C1 segment of cervical spinal cord (tissue), 14 donors: Measurements from ENCODE around the gene ELMOD2.

Experiments
- DNase-seq, 14 donors: peaks; one replicate each; lab custom pipeline; 2025; lab: John Stamatoyannopoulos, UW

ELMOD2 gene

DNA sequence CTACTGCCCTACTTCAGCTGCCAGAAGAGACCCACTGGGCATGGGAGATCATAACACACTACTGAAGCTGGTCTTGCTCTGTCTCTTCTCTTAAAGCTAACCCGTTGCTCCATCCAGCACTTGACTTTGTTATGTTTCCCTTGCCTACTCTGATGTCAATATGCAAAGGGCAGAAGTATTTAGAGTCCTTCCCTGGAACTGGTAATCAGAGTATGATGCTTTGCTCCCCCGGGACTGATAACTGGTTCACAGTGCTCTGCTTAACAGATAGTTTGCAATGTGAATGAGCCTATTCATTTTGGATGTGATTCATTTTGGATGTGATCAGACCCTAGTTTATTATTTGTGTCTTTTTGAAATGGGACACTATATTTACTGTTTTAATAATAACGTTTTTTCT lies 57.1 kb downstream of the ELMOD2 start:
- no peak for DNase-seq

DNA sequence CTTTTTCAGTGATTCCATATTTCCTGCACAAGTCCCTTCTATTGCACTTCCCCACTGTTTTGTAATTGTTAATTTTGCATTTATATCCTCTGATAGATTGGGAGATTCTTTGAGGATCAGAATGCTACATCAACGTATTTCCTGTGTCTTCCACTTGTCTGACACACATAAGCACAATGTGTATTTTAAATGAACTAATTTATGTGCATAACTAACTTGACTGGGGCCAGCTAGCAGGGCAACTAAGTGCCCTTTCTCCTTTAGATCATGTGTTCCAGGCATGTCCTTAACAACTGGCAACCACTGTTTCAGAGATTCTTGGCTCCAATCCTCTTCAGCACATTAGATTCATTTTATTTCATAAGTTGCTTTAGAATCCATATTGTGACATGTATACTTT lies 60.5 kb downstream of the ELMOD2 start:
- DNase-seq, result no peak

DNA sequence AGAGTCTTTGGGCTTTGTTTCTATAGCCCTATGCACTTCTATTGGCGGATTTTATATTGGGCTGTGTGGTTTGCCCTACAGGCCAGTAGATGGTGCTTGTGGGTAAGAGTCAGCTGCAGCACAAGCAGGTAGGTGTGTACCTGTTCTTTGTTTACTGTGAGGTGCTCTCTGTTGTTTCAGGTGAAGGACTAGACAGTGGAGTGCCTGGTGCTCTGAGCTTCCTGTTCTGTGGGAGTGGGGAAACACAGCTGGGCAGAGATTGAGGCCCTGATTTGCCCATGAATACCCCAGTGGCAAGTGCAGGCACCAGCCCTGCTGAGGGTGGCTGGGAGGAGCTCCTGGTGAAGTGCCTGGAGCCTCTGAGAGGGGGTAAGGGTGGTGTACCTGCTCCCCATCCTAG lies 71.1 kb downstream of the ELMOD2 start:
- DNase-seq, result peak in 1 of 14 donors; percentile 24

DNA sequence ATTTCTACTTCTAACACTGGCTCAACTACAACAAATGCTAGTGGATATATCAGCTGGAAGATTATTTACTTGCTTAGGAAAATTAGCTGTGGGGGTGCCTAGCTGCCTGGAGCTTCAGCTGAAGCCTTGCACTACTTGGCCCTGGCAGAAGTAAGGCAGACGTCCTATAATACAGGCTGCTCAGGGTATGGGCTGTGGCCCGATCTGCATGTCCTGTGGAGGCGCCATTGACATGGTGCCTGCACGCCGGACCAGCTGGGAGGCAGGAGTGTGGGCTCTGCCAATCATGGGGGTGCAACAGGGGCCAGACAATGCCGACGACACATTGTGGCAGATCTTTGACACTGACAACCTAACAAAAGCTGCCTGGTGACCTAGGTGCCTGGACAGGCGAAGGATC lies 76.4 kb downstream of the ELMOD2 start:
- DNase-seq, result no peak

DNA sequence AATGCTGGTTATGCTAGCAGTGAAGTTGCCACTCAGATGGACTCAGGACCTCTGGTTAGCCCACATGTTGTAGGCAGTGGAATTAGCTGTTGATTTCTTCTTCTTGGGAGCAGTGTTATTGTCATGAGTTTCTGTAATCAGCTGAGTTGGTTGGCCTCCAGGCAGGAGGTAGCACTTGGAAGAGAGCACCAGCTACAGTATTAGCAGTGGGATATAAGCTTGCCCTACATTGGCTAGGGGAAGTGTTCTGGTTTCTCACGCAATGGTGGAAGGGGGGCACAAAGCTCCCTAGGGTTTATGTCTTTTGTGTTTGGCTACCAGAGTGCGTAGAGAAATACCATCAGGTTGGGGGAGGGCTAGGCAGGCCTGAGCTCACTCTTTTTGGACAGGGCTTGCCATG lies 78.7 kb downstream of the ELMOD2 start:
- no peak for DNase-seq

DNA sequence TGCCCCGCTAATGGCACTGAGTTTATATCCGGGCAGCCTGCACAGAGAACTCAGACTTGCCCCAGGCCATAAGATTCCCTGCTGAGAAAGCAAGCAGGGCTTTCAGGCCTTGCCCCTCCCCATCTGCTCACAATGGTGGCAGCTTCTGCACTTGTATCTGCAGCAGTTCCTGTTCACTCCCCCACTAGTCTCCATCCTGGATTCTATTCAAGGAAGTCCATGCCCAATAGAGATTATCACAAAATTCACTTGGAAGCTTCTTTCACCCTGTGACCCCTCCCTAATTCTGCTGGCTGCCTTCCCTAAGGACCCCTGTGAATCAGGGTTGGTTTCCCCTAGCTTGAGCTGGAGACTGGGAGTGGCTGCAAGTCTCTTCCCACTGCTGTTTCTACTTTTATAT lies 79.3 kb downstream of the ELMOD2 start:
- no peak for DNase-seq
